GM19025 (cell line): ENCODE results near the gene GTPBP8.
"Not testable (repeated sequence)": the region's sequence is repeated elsewhere in the genome, so short reads cannot be mapped to it uniquely, and the experiment has no call there.

ENCODE experiments used
- ATAC-seq: cut with Tn5 transposase; IDR thresholded peaks from one replicate; pipeline ENCODE4 v1.9.1; 2021; ENCODE audit warnings: mild to moderate bottlenecking, low read depth, moderate library complexity; ENCODE audit not compliant: unreplicated experiment

GTPBP8 gene

DNA sequence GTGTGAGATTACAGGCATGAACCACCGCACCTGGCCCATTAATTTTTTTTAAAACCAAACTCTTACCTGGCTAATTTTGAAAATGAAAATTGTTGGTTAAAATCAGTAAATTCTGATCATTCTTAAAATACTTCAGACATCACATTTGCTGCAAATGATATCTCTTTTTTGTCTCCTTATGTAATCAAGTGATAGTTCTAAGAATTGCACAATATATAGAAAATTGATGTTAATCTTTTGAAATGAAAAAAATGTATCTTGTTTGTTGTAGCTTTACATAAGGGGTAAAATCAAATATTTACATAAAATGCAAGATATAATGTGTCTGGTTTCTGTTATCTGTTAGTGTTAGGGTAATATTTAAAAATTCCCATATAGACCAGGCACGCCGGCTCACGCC lies 5.0 kb downstream of the GTPBP8 start:
- no peak for ATAC-seq

DNA sequence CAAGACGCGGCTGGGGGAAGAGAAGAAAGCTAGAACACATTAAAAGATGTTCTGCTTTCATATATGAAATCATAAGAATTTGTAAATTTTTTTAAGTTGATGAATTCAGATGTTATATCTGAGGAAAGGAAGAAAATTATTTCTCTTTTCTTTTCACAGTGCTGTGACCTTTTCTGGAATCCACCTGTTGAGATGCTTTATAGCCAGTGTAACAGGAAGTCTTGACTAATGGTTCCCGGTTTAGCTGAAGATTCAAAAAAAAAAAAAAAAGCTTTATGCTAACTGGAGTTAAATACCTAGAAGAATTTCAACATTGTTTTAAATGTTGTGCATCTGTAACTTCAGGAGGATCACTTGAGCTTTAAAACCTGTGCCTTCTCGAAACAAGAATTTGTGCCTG lies 9.9 kb downstream of the GTPBP8 start:
- no peak for ATAC-seq

DNA sequence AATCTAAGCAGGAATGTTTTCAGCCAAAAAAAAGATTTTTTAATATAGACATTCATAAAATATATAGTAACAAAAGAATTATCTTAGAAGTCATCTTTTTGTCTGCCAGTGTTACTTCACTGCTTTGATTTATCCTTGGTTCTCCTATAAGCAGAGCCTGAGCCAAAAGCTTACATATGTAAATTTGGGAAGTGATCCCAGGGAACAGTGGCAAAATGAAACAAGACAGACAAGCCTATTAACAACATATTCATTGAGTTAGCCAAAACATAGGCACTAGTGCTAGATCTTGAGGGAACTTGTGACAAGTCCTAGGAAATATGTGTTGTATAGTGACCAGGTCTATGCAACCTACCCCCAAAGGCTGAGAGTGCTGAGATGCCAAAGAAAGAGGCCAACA lies 11.3 kb downstream of the GTPBP8 start:
- no peak for ATAC-seq

DNA sequence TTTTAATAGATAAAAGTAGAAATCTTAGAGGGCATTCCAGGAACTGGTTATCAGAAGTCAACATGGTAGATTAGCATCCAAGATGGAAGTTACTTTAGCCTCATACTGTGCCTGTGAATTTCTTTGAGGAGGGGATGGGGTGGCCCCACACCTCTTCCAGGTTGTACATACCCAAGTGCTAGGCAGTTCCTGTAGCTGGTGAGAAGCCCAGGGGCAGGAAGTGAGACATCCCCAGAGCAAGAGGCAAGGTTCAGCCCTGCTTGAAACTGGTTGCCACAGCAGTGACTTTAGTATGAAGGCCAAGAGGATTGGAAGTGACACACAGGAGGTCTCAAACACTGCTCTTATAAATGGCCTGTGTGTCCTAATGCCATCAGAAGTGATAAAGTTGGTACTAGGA lies 11.9 kb downstream of the GTPBP8 start:
- ATAC-seq = no peak

DNA sequence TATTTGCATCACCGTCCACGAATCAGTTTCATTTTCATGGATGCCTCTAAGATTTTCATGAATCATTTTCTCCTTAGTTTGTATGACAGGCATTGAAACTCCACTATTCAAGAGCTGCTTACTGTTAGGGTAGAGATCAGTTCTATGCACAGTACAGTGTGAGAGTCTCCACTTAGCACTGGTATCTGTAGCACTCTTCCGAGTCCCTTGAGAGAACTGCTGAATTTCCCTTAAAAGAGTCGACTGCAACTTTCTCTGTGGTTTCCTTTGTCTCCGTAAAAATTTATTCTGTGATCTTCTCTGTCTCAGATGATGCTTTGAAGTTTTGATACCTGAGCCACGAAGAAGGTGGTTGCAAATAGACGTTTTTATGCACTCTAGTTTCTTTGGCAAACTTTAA lies 14.8 kb downstream of the GTPBP8 start:
- ATAC-seq = no peak

DNA sequence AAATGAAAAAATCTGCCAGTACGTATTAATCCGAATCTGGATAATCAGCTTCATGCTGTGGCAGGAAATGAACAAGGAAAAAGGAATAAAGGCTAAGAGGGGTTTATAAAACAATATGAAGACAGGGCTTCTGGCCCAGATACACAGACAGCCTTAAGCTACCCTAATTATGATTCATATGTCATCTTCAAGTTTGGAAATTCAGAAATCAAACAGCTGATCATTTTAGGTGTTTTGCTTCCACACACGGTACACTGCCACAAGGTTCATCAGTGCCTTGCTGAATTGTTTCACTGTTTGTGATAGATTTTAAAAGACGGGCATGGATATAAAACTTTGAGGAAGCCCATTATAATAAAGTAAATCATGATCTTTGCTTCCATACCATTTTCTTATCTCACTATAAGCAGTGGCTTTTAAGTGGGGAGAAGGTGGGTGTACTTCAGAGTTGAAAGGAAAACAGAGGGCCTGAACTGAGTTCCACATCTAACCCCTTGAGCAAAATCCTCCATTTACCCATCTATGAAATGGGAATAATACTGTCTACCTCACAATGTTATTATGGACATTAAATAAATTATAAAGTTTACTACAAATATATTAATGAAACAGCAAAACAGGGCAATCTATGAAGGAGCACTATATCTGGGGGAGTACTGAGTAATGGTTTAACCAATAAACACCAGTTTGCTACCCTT lies 15.7 kb downstream of the GTPBP8 start:
- ATAC-seq = no peak

DNA sequence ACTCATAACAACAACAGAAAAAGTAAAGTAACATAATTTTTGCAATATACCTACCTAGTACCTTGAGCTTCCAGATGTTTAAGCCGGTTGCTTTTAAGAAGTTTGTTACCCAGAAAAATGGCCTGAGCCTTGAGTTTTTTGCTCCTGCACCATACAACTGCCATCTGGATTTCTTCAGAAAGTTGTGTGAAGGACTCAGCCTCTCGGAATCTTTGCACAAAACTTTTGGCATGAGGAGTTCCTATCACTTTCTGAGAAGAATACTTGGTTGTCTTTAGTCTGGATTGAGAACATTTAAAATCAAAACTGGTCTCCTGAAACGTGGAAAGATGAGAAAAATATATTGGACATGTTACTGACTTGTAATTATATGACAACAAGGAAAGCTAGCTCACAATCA lies 17.3 kb downstream of the GTPBP8 start:
- ATAC-seq = no peak

DNA sequence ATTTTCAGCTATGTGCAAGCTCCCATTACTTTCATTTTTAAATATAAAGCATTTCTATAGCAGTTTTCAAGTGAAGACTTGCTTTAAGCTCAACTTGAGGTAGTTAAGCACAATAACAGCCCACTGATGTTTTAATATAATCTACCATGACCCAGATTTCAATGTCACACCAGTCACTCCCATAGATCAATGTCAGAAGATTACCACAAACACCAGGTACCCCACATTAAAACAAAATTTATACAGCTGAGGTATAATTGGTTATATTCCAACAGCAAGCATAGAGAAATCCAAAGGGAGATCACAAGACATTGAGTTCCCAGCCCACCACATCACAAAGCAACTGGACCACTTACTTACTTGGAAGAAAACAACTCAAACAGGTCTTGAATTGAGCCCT lies 22.8 kb downstream of the GTPBP8 start:
- no peak for ATAC-seq

DNA sequence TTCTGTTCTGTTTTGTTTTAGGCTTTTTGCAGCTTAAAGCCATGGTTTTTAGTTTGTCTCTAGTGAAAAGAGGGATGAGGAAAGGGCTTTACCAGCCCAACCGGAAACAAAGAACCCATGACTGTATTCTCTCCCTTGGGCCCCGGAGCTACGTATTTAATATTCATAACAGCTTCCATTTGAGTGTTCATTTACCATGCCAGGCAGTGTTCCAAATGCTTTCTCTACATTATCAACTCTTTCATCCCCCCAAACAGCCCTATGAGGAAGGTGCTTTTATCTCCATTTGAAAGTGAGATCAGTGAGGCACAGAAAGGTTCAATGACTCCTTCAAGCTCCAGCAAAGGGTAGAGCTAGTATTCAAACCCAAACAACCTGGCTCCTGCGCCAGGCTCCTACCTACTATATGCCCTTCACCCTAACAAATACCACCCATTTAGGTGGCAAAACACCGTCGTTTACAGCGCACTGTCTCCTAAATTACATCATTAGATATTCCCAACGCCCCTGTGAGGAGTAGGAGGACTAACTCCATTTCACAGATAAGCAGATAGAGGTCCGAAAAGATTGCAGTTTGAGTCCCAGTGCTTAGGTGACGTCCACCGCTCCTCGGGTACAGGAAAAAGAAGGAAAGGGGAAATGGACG lies 27.9 kb downstream of the GTPBP8 start:
- ATAC-seq = no peak

DNA sequence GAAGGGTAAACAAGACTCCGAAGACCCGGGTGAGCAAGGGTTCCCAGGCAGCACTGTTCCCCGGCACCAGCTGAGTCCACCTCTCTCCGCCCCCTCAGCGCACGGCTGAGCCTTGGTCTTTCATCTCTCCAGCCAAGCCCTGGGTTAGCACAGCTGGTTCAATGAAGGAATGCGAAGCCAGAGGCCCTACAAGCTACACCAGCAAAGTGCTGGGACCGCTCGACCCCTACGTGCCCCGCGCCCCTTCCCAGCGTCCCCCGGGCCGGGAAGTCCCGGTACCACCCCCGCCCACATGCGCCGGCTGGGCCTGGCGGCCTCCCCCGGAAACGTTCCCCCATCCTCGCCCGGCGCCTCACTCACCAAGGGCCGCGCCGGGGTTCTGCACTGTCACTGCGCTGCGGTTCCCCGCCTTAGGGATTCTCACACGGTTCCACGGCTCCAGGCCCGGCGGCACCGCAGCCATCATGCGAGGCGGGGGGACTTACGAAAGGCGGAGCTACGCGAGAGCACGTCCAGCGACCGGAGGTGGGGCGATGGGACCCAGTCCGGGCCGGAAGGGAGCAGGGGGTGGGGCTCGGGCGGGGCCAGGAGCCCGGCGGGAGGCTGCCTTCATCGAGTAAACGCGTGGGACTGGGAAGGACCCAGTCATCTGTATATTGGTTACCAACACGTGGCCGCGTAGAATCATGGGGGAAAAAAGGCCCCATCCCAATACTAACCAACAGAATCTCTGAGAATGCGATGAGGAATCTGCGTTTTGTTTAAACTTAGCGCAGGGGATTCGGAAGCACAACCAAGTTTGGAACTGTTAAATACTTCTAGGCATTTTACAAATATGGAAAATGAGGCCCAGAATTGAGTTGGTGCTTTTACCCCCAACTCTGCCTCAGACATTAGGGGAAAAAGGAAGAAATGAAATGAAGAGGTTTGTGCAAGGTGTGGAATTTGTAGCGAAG lies 28.7 kb downstream of the GTPBP8 start:
- peak; percentile 96 for ATAC-seq

DNA sequence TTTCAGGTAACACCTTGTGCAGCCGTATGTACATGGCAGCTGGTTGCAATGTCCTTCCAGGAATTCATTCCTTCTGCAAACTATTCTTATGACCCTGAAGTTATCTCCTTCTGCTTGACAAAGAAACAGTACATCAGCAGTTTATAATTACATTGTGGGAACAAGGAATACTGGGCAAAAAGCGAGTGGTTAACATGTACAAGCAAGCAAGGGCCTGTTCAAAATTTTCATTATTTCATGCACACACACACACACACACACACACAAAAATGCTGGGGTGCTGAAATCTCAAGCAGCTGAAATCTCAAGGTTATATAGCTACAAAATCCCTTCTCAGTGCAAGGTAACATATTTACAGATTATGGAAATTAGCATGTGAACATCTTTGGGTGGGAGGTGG lies 30.7 kb downstream of the GTPBP8 start:
- no peak for ATAC-seq

DNA sequence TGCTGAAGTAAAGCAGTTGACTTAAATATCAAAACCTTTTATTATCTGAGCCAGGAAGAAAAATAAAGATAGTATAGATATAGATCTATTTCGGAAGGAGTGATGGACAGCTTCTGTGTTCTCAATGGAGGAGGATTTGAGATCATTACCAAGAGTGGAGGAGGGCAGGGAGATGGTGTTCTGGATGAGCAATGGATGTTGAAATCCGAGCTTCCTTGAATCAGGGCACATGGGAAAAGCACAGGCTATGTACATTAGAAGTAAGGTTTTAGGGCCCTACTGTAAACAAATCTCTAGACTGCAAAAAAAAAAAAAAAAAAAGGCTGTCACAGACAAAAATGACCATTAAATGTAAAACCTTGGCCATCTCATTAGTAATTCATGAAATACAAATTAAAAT lies 43.2 kb downstream of the GTPBP8 start:
- ATAC-seq = no peak

DNA sequence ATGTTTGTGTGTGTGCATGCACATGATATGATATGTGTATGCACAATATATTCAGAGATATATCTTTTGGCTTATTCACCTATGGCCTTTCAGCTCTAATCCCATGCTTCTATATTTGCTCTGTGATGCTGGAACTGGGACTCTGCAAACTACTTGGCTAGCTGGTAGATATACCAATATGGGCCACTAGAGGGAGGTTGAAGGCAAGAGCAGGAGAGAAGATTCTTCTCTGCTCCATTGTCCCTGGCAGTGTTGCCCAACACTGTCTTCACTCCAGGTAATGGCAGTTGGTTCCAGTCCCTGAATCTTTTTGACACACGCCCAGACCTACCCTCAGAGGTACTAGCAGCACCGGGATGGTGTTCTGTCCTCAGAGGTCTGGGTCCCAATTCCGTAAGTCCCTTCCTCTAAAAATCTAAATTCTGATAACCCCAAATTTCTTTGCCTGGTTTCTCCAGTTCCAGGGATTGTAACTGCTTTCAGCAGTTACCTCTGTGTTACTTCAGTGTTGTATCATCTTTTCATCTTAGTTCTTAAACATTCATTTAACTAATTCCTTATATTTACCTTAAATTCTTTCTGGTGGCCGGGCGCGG lies 44.7 kb downstream of the GTPBP8 start:
- ATAC-seq = no peak

DNA sequence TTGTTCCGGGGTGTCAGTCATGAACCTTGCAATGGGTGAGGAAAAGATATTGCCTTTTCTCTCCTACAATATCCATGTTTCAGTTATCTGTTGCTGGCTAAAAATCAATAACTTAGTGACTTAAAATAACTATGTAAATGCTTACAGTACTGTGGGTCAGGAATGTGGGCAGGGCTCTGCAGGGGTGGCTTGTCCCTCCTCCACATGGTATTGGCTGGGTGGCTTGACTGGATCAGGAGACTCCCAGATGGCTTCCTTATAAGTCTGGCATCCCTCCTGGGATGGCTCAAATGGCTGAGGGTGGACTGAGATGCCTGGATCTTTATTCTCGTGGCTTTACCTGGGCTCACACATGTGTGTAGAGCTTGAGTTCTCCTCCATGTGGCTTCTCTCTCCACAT lies 47.5 kb downstream of the GTPBP8 start:
- no peak for ATAC-seq

DNA sequence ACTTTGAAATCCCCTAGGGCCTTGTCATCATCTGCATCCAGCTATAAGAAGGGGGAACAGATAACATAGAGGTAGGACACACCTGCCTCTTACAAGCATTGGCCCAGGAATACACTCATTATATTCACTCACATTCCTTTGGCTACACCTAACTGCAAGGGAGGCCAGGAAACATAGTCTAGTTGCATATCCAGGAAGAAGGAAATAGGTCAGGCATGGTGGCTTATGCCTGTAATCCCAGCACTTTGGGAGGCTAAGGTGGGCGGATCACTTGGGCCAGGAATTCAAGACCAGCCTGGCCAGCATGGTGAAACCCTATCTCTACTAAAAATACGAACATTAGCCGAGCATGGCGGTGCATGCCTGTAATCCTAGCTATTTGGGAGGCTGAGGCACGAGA lies 48.8 kb downstream of the GTPBP8 start:
- no peak for ATAC-seq

DNA sequence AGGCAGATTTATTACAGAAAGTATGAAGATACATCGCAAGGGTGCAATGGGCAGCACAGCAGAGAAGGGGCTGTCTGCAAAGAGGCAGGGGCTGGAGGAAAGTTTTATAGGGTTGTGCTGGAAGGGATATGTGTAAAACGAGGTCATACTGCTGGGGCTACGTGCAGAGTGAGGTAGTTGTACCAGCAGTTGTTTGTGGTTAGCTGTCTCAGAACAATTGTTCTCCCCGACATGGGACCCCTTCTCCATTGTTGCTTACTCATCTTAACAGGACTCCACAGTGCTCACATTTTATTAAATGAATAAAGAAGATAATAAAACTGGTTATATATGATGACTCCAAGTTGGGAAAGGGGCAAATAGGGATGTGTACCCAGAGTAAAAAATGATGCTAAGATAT lies 49.4 kb downstream of the GTPBP8 start:
- ATAC-seq = no peak

DNA sequence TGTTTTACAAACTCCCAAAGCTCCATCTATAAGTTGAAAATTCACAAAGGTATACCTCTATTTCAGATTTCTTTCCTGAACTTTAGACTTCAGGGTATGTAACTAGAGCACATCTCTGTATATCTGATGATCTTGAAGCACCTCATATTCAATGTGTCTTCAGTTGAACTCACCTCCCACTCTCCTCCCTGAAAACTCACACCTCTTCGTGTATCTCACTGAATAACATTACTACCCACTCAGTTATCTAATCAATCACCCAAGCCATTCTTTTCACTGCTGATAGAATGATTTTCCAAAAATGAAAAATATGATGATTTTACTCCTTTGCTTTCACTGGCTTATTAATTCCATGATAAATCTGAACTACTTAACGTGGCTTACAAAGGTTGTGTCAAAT lies 52.9 kb downstream of the GTPBP8 start:
- ATAC-seq = no peak

DNA sequence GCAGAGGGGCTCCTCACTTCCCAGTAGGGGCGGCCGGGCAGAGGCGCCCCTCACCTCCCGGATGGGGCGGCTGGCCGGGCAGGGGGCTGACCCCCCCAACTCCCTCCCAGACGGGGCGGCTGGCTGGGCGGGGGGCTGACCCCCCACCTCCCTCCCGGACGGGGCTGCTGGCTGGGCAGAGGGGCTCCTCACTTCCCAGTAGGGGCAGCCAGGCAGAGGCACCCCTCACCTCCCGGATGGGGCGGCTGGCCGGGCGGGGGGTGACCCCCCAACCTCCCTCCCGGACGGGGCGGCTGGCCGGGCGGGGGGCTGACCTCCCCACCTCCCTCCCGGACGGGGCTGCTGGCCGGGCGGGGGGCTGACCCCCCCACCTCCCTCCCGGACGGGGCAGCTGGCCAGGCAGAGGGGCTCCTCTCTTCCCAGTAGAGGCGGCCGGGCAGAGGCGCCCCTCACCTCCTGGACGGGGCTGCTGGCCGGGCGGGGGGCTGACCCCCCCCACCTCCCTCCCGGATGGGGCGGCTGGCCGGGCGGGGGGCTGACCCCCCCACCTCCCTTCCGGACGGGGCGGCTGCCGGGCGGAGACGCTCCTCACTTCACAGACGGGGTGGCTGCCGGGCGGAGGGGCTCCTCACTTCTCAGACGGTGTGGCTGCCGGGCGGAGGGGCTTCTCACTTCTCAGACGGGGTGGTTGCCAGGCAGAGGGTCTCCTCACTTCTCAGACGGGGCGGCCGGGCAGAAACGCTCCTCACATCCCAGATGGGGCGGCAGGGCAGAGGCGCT lies 55.6 kb downstream of the GTPBP8 start:
- not testable (repeated sequence) for ATAC-seq

DNA sequence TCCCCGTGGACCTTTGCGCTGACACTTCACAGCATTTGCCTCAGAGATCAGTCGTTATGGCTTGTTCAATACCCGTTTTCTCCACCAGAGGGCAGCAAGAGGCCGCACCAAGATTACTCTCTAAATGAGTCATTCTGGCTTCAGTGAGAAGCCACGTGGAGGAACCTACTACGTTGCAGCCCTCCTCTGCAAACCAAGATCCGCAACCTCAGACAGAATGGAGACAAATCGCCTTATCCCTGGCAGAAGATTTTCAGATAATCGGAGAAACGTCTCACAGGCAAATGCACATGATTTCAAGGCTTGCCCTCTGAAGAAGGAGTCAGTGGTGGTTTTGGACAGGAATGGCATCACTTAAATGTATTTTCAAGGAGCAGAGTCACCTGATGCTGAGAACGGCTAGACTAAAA lies 60.5 kb downstream of the GTPBP8 start:
- ATAC-seq = peak; percentile 97
